GM12878 (cell line): Measurements from ENCODE around the gene CXXC5. TPM values are rescaled to one million over a fixed set of nuclear protein-coding genes. Genes with fewer than 3 reads are reported as not detected.
A peak's percentile ranks its signal among the peaks of the same experiment; 100 is the strongest.

Experiments used
- ATAC-seq: fragments of 200-7000 bp; cut with Tn5 transposase; 3 replicates; pipeline ENCODE4 v1.9.1; 2020; ENCODE audit warnings: mild to moderate bottlenecking, moderate library complexity
- BruUV-seq: library from RNA; stranded (reverse); fragments of 400-500 nt; replicated peaks from 2 replicates; lab custom pipeline; 2021; lab: Mats Ljungman, UMichigan
- CTCF ChIA-PET: fragments of 300-600 bp; sonication (Branson Sonifier 250); formaldehyde crosslinking; extraction: SDS; loops from one replicate; lab custom pipeline; 2021; ENCODE audit warnings: inconsistent platforms; lab: Yijun Ruan, JAX
- POLR2A ChIA-PET: fragments of 350-600 bp; formaldehyde crosslinking; extraction: SDS; loops from one replicate; lab custom pipeline; 2021; ENCODE audit warnings: inconsistent platforms; lab: Charles Lee
- RAD21 ChIA-PET: fragments of 300-600 bp; sonication (Branson Sonifier 250); formaldehyde crosslinking; loops from one replicate; lab custom pipeline; 2023; ENCODE audit warnings: antibody characterized with exemption; ENCODE audit not compliant: unreplicated experiment; lab: Charles Lee
- SMC1A ChIA-PET: fragments of 300-600 bp; sonication (Branson Sonifier 250); formaldehyde crosslinking; loops from one replicate; lab custom pipeline; 2023; ENCODE audit not compliant: unreplicated experiment, uncharacterized antibody; lab: Charles Lee
- DNase-seq: peaks from one replicate; pipeline ENCODE4 v3.0.0-alpha.2; 2011; ENCODE audit warnings: low read depth, low spot score
- FAIRE-seq: peaks from 3 replicates; lab custom pipeline; 2011; peaks lifted over from hg19 to GRCh38; lab: Jason Lieb, UNC
- H2AFZ ChIP-seq: 2 replicates; pipeline ENCODE4 v1.6.0; 2011; ENCODE audit warnings: low read depth, low read length, control low read depth; ENCODE audit not compliant: control insufficient read depth
- H3K27ac ChIP-seq: 2 replicates; pipeline ENCODE4 v1.5.1; 2011; ENCODE audit warnings: control low read depth; ENCODE audit not compliant: control insufficient read depth, insufficient read depth
- H3K27me3 ChIP-seq, 2 experiments: replicated peaks in 1 of 2; 2 replicates each; pipeline versions ENCODE4 v1.6.0 to v1.6.1; 2011; ENCODE audit warnings: low read length in 1 of 2; ENCODE audit not compliant: control insufficient read depth in 2 of 2, insufficient read depth in 2 of 2
- H3K36me3 ChIP-seq, 2 experiments: 2 replicates each; pipeline ENCODE4 v1.5.1; 2011; ENCODE audit warnings: low read length in 1 of 2; ENCODE audit not compliant: control insufficient read depth in 2 of 2, insufficient read depth in 2 of 2
- H3K4me1 ChIP-seq: 2 replicates; pipeline ENCODE4 v1.6.1; 2011; ENCODE audit warnings: mild to moderate bottlenecking, low read length, moderate library complexity, mixed read lengths; ENCODE audit not compliant: control insufficient read depth, insufficient read depth
- H3K4me2 ChIP-seq: 2 replicates; pipeline ENCODE4 v1.6.0; 2011; ENCODE audit warnings: control low read depth; ENCODE audit not compliant: control insufficient read depth, insufficient read depth
- H3K4me3 ChIP-seq: fragments of 200-600 bp; sonication (generic); 2 replicates; pipeline ENCODE4 v1.5.1; 2016
- H3K79me2 ChIP-seq: 2 replicates; pipeline ENCODE4 v1.6.0; 2011; ENCODE audit warnings: low read length; ENCODE audit not compliant: control insufficient read depth, insufficient read depth
- H3K9ac ChIP-seq: 2 replicates; pipeline ENCODE4 v1.8.0; 2011; ENCODE audit warnings: low read length, control low read depth, mixed read lengths; ENCODE audit not compliant: control insufficient read depth, insufficient read depth
- H3K9me3 ChIP-seq: replicated peaks from 3 replicates; pipeline ENCODE4 v1.5.1; 2011; ENCODE audit warnings: mild to moderate bottlenecking, low read length; ENCODE audit not compliant: control insufficient read depth, insufficient read depth
- H4K20me1 ChIP-seq: 2 replicates; pipeline ENCODE4 v1.6.0; 2011; ENCODE audit not compliant: control insufficient read depth, insufficient read depth
- CREM ChIP-seq: IDR thresholded peaks from 2 replicates; pipeline ENCODE4 v1.6.1; 2014; ENCODE audit warnings: antibody characterized with exemption, low read depth
- DPF2 ChIP-seq: fragments of 450-650 bp; IDR thresholded peaks from 2 replicates; pipeline ENCODE4 v1.6.1; 2017; ENCODE audit warnings: mild to moderate bottlenecking
- ESRRA ChIP-seq: IDR thresholded peaks from 2 replicates; pipeline ENCODE4 v1.6.1; 2012; ENCODE audit warnings: mild to moderate bottlenecking, low read length, improper control_type of control experiment
- KLF5 ChIP-seq: fragments of 450-650 bp; IDR thresholded peaks from 2 replicates; pipeline ENCODE4 v1.6.1; 2014; ENCODE audit warnings: mild to moderate bottlenecking; ENCODE audit not compliant: partially characterized antibody
- MEF2B ChIP-seq: fragments of 450-650 bp; IDR thresholded peaks from 2 replicates; pipeline ENCODE4 v1.6.1; 2018; ENCODE audit warnings: mild to moderate bottlenecking, moderate library complexity; ENCODE audit not compliant: partially characterized antibody, poor library complexity, severe bottlenecking
- MLLT1 ChIP-seq: fragments of 450-650 bp; IDR thresholded peaks from 2 replicates; pipeline ENCODE4 v1.6.1; 2016; ENCODE audit warnings: mild to moderate bottlenecking
- MTA2 ChIP-seq: fragments of 450-650 bp; IDR thresholded peaks from 2 replicates; pipeline ENCODE4 v1.6.1; 2016; ENCODE audit warnings: low read depth, mild to moderate bottlenecking, moderate library complexity
- NFYB ChIP-seq: IDR thresholded peaks from 2 replicates; pipeline ENCODE4 v1.6.1; 2011; ENCODE audit warnings: low read depth, mild to moderate bottlenecking, low read length, improper control_type of control experiment, moderate library complexity; ENCODE audit not compliant: insufficient read depth
- RAD21 ChIP-seq: IDR thresholded peaks from 2 replicates; pipeline ENCODE4 v1.6.1; 2011; ENCODE audit warnings: mild to moderate bottlenecking, low read depth, low read length, moderate library complexity; ENCODE audit not compliant: insufficient read depth
- REST ChIP-seq: IDR thresholded peaks from 2 replicates; pipeline ENCODE4 v1.6.1; 2012; ENCODE audit warnings: mild to moderate bottlenecking, low read depth, low read length
- SPI1 ChIP-seq: IDR thresholded peaks from 2 replicates; pipeline ENCODE4 v1.6.1; 2011; ENCODE audit warnings: low read depth, mild to moderate bottlenecking, low read length, moderate library complexity, borderline replicate concordance; ENCODE audit not compliant: insufficient read depth
- USF2 ChIP-seq: IDR thresholded peaks from 2 replicates; pipeline ENCODE4 v1.6.1; 2011; ENCODE audit warnings: low read depth, low read length, improper control_type of control experiment, borderline replicate concordance
- ZNF274 ChIP-seq: IDR thresholded peaks from one replicate; pipeline ENCODE4 v1.8.0; 2011; ENCODE audit not compliant: insufficient read length, insufficient read depth
- WGBS: methylation state at CpG from one replicate; pipeline ENCODE4 v1.1.6; 2016; ENCODE audit warnings: low lambda C conversion rate; ENCODE audit not compliant: insufficient replicate concordance, insufficient coverage; ENCODE audit errors: missing lambda C conversion rate; 5-methylcytosine and 5-hydroxymethylcytosine counted together
- in situ Hi-C: fragments of 300-500 bp; cut with MboI; formaldehyde crosslinking; loops from 9 replicates; pipeline ENCODE4 v1.14.3; 2018; ENCODE audit warnings: mixed read lengths
- intact Hi-C: fragments of 100-400 bp; cut with micrococcal nuclease; formaldehyde crosslinking; loops from one replicate; pipeline ENCODE4 v1.14.2; 2022; ENCODE audit not compliant: unreplicated experiment
- polyA plus RNA-seq, 11 experiments: library from polyadenylated mRNA; depleted of rRNA in 4 of 11; unstranded in 6 of 11; stranded (reverse) in 5 of 11; fragments of >200 nt; fragmentation: Nextera tagmentation in 4 of 11; fragmentation: Illumina TruSeq in 1 of 11; extraction: Ambion mirVana in 4 of 11; extraction: Trizol in 1 of 11; gene quantifications; 1 replicate in 1 of 11; 2 replicates in 10 of 11; pipeline versions ENCODE4 v1.2.1 to v1.2.3, GENCODE V29; 2011 to 2016; ENCODE audit warnings: inconsistent platforms in 2 of 11, missing spikeins in 2 of 11, low read depth in 1 of 11
- total RNA-seq, 4 experiments: library from RNA; depleted of rRNA in 3 of 4; stranded (reverse); fragments of >200 nt in 3 of 4; fragmentation: Illumina TruSeq in 1 of 4; extraction: Trizol in 1 of 4; gene quantifications; 2 replicates each; pipeline versions ENCODE4 v1.2.1 to v1.2.3, GENCODE V29; 2013 to 2021
- TF ChIP-seq, protein P1 (sequence below): fragments of 150-350 bp; IDR thresholded peaks from 2 replicates; pipeline ENCODE4 v1.6.1; 2016; ENCODE audit warnings: low read depth, low read length

CXXC5 gene
- total and polyA plus RNA-seq, 10 of the 15 experiments (the other 5 are each of a cell fraction or from before 2014, with no cell fraction given) = 1.8 to 90.8 (median 40.7) TPM

- H3K9me3 ChIP-seq = no peaks in the 10 kb centered on the region
- no TSS peak for BruUV-seq
- peak overlapping the region; percentile 31; the same call in 1 of the 2 replicates for H3K27ac ChIP-seq
- intact Hi-C loops (loop anchor here (5.0 kb wide), 1 partner anchor 39 kb away; no protein-coding TSS in a partner anchor), in situ Hi-C loops (no loop called here)
- no peak overlapping the region for H2AFZ ChIP-seq
- ChIA-PET POLR2A (interaction anchor here (0.6 to 2.2 kb wide), 8 partner anchors 8 to 108 kb away, joined by 3 to 10 read pairs (median 3); no protein-coding TSS in a partner anchor), RAD21 (interaction anchor here (0.6 to 2.6 kb wide), 18 partner anchors 12 to 183 kb away, joined by 3 to 12 read pairs (median 4); no protein-coding TSS in a partner anchor), SMC1A (interaction anchor here (0.9 to 4.2 kb wide), 12 partner anchors 10 to 183 kb away, joined by 3 to 26 read pairs (median 6); no protein-coding TSS in a partner anchor), CTCF (interaction anchor here (0.7 to 3.1 kb wide), 13 partner anchors 9 to 184 kb away, joined by 3 to 19 read pairs (median 4); no protein-coding TSS in a partner anchor)
- H3K4me2 ChIP-seq = no peak overlapping the region
- H3K79me2 ChIP-seq = peaks cover 25% of the 10 kb centered on the region
- DNase-seq (peak; percentile 28), FAIRE-seq (no peak), ATAC-seq (peak; percentile 80)
- no peak overlapping the region for H3K4me3 ChIP-seq
- peaks cover 10% of the 10 kb centered on the region; the same call in 1 of the 2 replicates for H3K4me1 ChIP-seq
- no peak overlapping the region for H3K9ac ChIP-seq
- H3K36me3 ChIP-seq = peaks cover 5 to 12% of the 10 kb centered on the region in 2 experiments; a peak in 3 of 4 replicates
- H3K27me3 ChIP-seq = no peaks in the 10 kb centered on the region
- WGBS = 34% methylated on average over 8 of the region's 8 CpGs
- no peaks in the 10 kb centered on the region for H4K20me1 ChIP-seq
- TF ChIP-seq DPF2 = 0 out of 2 replicates have a peak, but pooled peaks have one; percentile 19
- TF ChIP-seq MLLT1 = peak; percentile 32; the same call in 1 of the 2 replicates
- no peak for TF ChIP-seq ZNF274
- no peak for TF ChIP-seq REST
- TF ChIP-seq KLF5 = no peak
- no peak for TF ChIP-seq USF2
- peak; percentile 96 for TF ChIP-seq MEF2B
- no peak for TF ChIP-seq ESRRA
- TF ChIP-seq CREM = no peak
- TF ChIP-seq NFYB = no peak
- TF ChIP-seq MTA2 = 0 out of 2 replicates have a peak, but pooled peaks have one; percentile 10
- TF ChIP-seq, protein P1, sequence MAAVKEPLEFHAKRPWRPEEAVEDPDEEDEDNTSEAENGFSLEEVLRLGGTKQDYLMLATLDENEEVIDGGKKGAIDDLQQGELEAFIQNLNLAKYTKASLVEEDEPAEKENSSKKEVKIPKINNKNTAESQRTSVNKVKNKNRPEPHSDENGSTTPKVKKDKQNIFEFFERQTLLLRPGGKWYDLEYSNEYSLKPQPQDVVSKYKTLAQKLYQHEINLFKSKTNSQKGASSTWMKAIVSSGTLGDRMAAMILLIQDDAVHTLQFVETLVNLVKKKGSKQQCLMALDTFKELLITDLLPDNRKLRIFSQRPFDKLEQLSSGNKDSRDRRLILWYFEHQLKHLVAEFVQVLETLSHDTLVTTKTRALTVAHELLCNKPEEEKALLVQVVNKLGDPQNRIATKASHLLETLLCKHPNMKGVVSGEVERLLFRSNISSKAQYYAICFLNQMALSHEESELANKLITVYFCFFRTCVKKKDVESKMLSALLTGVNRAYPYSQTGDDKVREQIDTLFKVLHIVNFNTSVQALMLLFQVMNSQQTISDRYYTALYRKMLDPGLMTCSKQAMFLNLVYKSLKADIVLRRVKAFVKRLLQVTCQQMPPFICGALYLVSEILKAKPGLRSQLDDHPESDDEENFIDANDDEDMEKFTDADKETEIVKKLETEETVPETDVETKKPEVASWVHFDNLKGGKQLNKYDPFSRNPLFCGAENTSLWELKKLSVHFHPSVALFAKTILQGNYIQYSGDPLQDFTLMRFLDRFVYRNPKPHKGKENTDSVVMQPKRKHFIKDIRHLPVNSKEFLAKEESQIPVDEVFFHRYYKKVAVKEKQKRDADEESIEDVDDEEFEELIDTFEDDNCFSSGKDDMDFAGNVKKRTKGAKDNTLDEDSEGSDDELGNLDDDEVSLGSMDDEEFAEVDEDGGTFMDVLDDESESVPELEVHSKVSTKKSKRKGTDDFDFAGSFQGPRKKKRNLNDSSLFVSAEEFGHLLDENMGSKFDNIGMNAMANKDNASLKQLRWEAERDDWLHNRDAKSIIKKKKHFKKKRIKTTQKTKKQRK = no peak
- no peak for TF ChIP-seq SPI1
- TF ChIP-seq RAD21 = no peak
Observed at GRCh38 chr5:139605887-139606286, 42.3 kb upstream of the CXXC5 start.
